Activated T-cell treated with anti-CD3 and anti-CD28 coated beads for 1 hour (primary cell): ENCODE results near the gene PCCA.
"Not testable (repeated sequence)": the region's sequence is repeated elsewhere in the genome, so short reads cannot be mapped to it uniquely, and the experiment has no call there.

Experiments
- DNase-seq: peaks from one replicate; pipeline ENCODE4 v3.0.0-alpha.2; 2020; ENCODE audit warnings: low read depth

The PCCA gene

DNA sequence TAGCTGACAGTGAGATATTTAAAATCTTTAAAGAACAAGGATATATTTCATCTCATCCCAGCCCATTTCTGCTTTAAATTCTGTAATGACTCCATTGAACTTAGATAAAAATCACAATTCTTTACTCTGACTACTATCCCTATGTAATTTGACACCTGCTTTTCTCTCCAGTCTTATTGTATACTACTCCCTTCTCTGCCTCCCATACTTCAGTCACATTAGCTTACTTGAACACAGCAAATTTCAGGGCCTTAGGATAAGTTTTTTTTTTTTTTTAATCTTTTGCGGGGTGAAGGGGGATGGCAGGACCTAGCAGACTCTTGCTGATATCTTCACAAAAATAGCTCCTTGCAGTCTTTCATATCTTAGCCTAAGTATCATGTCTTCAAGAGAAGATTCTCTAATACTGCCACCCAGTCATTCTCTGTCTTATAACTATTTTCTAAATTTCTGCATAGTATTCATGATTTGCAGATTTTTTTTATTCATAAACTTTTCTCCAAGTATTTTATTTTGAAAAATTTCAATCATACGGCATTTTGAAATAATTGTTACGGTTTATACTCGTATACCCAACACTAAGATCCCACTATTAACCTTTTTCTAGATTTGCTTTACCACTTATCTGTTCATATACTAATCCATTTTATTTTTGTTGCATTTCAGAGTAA lies 151.4 kb downstream of the PCCA start:
- no peak for DNase-seq

- DNase-seq, result no peak
Observed at GRCh38 chr13:100244431-100244830, 155.5 kb downstream of the PCCA start.

GRCh38 chr13:100245104-100245503 lies 156.2 kb downstream of the PCCA start:
- DNase-seq, result no peak

- DNase-seq, result no peak
Observed at GRCh38 chr13:100247937-100248336, 159.0 kb downstream of the PCCA start.

- no peak for DNase-seq
Observed at GRCh38 chr13:100254002-100254401, 165.1 kb downstream of the PCCA start.

- DNase-seq, result no peak
Observed at GRCh38 chr13:100262404-100262803, 173.5 kb downstream of the PCCA start.

DNA sequence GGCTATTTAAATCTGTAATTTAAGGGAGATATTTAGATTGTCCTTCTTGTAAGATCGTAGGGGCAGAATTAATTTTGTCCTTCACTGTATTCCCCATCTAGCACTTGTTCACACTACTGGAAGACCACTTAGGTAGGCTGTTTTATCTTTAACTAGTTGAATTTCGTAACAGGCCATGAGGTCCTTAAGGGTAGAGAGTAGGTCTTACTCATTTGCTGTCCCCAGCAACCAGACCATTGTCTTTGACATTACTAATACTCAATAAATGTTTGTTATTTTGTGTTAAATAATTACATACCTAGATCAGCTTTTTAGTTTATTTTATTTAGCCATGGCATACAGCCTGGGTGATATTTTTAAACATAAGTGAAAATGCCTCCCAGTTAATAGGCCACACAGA lies 177.1 kb downstream of the PCCA start:
- no peak for DNase-seq

DNA sequence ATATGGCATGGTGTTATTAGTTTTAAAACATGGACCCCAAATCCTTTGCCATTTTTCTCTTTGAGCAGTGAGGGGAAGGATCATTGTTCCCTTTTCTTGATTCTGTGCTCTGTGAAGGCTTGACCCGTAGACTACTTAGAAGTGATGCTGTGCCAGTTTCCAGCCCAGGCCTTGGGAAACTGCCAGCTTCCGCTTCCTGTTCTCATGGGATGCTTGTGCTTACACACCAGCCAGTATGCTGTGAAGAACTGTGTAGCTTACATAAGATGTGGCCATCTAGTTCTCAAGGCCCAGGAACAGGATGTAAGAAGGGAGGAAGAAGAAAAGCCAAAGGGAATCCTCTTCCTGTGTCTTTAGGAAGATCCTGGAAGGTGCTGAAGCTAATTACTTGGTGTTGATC lies 180.9 kb downstream of the PCCA start:
- no peak for DNase-seq

DNA sequence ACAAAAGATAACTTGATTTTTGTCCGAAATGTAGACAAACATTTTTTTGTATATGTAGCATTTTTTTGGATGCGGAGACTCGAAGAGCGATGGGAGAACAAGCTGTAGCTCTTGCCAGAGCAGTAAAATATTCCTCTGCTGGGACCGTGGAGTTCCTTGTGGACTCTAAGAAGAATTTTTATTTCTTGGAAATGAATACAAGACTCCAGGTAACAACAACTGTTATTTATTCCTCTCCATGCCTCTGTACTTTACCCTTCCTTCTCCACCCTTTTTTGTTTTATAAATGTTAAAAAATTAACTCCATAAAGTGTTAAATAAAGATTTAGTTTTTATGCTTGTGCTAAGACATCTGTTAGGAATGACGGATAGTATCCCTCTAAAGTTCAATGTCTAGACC lies 184.2 kb downstream of the PCCA start:
- DNase-seq, result no peak

DNA sequence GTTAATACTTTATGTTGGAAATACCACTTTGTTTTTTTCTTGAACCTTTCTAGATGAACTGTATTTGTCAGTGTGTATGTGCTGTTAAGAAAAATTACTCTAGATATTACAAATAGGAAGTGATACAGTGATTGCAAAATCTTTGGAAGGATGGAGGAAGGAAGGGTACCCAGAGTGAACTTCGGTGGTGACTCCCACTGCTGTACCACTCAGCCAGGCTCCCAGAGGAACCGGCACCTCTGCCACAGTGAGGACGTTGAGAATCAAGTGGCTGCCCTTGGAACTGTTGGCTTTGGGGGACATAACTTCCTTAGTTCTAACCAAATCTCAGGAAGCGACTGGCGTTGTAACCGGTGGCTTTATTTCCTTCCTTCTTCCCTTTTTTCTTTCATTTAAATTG lies 184.7 kb downstream of the PCCA start:
- DNase-seq, result no peak

DNA sequence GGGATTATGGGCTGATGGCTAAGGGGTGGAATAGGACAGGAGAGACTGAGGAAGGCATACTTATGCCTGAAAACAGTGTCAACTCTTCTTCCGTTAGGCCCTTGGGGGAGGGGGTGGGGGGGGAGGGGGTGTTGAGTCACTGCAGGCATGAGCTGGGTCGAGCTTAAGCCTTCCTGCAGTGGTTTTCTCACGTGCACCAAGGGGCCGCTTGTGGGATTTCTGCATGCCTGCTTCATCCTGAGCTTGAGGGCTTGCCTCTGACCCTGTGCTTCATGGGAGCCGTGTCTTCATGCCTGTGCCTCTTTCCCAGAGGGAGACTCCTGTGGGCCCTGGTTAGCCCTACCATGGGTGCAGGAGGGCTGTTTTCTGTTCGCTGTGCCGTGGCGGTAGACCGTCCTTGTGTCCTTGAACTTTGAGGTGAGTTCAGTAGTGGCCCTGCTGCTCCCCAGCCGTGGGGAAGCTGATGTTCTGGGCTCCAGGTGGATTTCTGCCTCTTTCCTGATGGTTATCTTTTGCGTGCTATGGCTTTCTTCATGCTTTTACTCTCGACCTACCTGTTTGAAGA lies 186.1 kb downstream of the PCCA start:
- no peak for DNase-seq

DNA sequence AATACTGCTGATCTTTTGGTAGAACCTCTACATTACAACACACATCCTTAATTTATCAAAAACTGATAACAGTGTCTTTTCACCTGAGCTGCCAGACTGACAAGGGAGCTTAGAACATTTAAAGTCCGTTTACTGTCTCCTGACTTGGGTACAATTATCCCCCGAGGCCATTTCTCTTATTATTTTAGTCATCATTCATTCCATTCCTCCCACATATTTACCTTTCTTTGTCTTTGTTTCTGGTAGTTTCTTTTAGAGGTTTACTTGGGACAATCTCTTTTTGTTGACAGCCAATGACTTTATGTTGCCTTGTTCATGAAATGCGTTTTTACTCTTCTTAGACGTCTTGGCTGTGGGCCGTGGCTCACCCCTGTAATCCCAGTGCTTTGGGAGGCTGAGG lies 186.9 kb downstream of the PCCA start:
- DNase-seq, result no peak

GRCh38 chr13:100280681-100281080 lies 191.8 kb downstream of the PCCA start:
- DNase-seq, result no peak

DNA sequence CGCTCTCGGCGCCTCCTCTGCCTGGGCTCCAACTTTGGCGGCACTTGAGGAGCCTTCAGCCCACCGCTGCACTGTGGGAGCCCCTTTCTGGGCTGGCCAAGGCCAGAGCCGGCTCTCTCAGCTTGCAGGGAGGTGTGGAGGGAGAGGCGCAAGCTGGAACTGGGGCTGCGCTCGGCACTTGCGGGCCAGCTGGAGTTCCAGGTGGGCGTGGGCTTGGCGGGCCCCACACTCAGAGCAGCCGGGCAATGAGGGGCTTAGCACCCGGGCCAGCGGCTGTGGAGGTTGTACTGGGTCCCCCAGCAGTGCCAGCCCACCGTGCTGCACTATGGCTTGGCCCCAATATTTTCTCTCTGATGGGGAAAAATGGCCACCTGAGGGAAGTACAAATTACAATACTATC lies 193.4 kb downstream of the PCCA start:
- DNase-seq, result not testable (repeated sequence)

DNA sequence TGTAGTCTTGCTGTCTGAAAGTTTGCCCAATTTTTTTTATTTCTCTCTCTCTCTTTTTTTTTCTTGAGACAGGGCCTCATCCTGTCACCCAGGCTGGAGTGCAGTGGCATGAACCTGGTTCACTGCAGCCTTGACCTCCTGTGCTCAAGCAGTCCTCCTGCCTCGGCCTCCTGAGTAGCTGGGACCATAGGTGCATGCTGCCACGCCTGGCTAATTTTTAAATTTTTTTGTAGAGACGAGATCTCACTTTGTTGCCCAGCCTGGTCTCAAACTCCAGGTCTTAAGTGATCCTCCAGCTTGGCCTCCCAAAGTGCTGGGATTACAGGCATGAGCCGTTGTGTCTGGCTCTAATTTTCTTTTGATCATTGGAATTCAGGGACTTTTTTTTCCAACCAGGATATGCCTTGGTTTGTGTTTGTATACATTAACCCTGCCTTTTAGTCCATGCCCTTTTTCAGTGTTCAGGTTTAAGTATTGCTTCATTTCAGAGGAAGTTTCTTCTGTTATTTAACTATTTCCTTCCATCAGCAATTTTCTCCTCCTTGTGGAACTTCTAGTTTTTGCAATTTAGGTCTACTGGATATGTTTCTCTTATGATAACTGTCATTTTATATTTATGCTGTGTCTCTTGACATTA lies 201.4 kb downstream of the PCCA start:
- no peak for DNase-seq

GRCh38 chr13:100291624-100292023 lies 202.7 kb downstream of the PCCA start:
- no peak for DNase-seq

DNA sequence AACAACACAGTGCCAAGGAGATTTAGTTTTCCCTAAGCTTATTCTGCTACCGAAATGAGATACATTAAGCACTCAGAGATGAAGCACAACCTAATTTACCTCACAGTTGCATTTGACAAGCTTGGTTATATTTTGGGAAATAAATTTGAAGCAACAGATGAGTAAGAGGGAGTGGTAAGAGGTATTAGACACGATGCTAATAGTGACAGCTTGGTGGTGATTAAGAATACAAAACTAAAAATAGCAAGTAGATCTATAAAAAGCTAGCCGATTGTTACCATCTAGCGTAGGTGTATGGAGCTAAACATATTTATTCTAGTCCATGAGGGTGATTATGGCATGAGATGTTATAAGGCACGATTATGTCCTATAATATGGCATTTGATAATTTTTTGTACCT lies 208.5 kb downstream of the PCCA start:
- no peak for DNase-seq

DNA sequence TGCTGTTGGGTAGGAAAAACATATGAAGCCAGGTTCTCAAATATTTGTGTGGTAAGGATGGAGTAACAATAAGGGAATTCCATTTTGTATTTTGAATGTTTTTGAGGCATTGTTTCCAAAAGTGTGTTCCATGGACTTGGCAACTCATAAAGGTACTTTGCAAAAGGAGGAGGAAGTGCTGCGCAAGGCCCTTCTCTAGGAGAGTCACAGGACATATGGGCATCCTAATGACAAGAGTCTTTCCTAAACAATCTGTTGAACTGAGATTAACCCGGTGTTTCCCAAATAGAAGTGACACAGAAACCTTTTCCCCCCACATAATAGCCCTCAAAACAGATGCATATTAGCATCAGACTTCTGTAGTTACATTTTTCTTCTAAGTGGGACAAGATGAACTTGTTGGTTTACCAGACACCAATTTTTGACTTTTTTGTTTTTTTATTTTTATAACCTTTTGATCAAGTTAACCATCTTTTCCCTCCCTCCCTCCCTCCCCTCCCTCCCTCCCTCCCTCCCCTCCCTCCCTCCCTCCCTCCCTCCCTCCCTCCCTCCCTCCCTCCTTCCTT lies 209.3 kb downstream of the PCCA start:
- no peak for DNase-seq

DNA sequence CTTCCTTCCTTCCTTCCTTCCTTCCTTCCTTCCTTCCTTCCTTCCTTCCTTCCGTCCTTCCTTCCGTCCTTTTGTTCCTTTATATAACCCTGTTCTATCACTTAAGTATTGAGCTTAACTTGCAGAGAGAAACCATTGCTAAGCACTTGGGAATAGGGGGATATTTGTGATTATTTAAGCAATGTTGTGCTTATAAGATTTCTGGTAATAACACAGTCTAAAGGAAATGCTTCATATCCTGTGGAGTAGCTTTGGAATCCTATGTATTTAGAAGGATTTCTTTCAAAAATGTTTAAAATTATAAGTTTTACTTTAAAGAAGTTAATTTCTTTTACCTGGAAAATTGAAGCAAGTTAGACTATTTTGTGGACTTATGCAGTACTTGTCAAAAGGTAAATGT lies 209.8 kb downstream of the PCCA start:
- DNase-seq, result no peak

GRCh38 chr13:100300243-100300642 lies 211.3 kb downstream of the PCCA start:
- DNase-seq, result no peak

GRCh38 chr13:100300708-100301107 lies 211.8 kb downstream of the PCCA start:
- no peak for DNase-seq

DNA sequence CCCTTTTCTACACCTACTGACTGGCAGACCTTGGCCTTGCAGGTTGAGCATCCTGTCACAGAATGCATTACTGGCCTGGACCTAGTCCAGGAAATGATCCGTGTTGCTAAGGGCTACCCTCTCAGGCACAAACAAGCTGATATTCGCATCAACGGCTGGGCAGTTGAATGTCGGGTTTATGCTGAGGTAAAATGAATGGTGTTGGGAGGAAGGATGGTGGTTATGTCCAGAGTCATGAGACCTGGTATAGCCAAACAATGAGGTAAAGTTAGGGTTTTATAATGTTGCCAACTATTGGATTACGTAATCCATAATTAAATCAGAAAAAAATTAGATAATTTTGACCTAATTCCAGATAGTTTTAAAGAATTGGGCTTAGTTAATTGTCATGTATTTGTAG lies 212.5 kb downstream of the PCCA start:
- DNase-seq, result no peak

DNA sequence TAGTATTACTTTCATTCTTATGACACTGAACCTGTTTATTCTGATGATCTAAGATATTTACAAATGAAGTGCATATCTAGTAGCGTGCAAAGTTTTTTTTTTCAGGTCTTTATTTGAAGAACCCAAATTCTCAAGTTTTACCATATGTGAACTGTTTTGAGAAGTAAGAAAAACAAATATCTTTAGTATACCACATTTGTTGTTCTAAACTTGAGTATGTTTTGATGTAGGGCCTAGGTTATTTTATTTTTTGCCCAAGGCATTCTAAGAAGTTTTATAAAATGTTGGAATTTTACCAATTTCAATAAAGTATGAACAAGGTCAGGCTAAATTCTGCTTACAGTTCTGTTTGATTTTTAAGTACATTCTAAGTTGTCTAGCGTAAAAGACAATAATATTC lies 213.5 kb downstream of the PCCA start:
- no peak for DNase-seq

DNA sequence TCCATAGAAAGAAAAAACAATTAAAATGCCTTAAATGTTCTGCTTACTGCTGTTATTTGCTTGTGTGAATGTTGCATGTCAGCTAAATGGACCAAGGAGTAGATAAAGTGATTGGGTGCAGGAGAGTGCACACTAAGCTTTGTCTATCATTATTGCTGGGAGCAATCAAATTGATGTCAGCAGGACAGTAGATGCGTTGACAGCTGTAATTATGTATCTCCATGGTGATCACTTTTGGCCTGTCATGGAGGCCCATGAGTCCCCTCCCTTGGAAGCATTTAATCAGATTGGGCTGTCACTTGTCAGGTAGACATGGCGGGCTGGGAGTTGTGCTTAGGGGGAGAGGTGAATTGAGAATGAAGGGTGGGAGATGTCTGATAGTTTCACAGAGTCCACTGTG lies 215.3 kb downstream of the PCCA start:
- no peak for DNase-seq
